OCI-LY3 (cell line): ENCODE data around the gene WDR72.

ENCODE experiments used
- CTCF ChIP-seq: fragments of 200-600, 300-600 bp; sonication (generic); IDR thresholded peaks from 2 replicates; pipeline ENCODE4 v1.5.1; 2014; ENCODE audit warnings: antibody characterized with exemption, low read length, low read depth
- EZH2phosphoT487 ChIP-seq: fragments of 200-600 bp; shearing (Covaris generic); IDR thresholded peaks from 2 replicates; pipeline ENCODE4 v1.6.1; 2018; ENCODE audit warnings: antibody characterized with exemption, mixed run types, low read depth

- no peak for TF ChIP-seq CTCF
- TF ChIP-seq EZH2phosphoT487 = no peak
Observed at GRCh38 chr15:53566912-53567311, 192.6 kb downstream of the WDR72 start.
